Renal pelvis (tissue), 4 donors: ENCODE measurements around the gene SLC30A7. TPM values are rescaled to one million over a fixed set of nuclear protein-coding genes. Genes with fewer than 3 reads are reported as not detected.
A peak's percentile ranks its signal among the peaks of the same experiment; 100 is the strongest.
"Not testable (repeated sequence)": the region's sequence is repeated elsewhere in the genome, so short reads cannot be mapped to it uniquely, and the experiment has no call there.

Source experiments
- DNase-seq: peaks from one replicate; pipeline ENCODE4 v3.0.0-alpha.2; 2013
- polyA plus RNA-seq, 3 donors: library from polyadenylated mRNA; unstranded; fragments of 120-200 nt; gene quantifications; one replicate each; pipeline ENCODE4 v1.2.1, GENCODE V29; 2013; ENCODE audit not compliant: insufficient read length in 3 of 3

The SLC30A7 gene
- polyA plus RNA-seq, 3 donors = 13.4 to 20.9 (median 20.4) TPM

DNA sequence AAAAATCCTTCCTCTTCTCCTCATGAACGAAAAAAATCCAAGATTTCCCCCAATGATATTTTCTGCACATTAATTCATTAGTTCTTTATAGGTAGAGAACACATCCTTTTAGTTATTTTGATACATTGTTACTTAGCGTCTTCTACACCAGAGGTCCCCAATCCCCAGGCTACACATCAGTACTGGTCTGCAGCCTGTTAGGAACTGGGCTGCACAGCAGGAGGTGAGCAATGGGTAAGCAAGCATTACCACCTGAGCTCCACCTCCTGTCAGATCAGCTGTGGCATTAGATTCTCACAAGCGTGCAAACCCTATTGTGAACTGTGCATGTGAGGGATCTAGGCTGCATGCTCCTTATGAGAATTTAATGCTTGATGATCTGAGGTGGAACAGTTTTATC is 14.2 kb upstream of the SLC30A7 start:
- DNase-seq = no peak

DNA sequence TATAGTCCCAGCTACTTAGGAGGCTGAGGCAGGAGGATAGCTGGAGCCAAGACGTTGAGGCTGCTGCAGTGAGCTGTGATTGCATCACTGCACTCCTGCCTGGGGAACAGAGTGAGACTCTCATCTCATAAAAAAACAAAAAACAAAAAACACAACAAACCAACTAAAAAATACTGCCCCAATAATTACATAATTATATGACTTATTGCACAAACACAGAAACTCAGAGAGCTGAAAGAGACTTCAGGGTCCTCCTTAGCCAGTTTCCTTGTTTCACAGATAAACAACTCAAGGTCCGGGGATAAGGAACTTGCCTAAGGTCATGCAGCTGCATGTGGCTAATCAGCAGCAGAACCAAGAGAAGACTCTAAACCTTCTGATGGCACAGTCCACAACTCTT is 13.2 kb upstream of the SLC30A7 start:
- no peak for DNase-seq

DNA sequence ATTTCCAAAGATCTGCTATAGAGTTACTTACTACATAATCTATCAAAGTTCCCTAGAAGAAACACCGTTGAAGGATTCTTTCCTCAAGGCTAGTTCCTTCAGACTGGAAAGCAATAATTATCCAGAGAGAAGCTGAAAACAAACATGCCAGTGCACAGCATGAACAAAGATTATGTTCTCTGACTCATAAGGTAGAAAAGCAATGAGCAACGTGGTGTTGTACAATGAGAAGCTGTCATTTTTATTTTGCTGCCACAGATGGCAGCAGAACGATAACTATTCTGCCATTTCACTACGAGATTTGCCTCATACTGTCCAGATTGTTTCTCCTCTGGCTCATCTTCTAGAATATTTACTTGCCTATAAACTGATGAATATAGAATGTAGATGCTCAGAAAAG is 11.9 kb upstream of the SLC30A7 start:
- DNase-seq = no peak

DNA sequence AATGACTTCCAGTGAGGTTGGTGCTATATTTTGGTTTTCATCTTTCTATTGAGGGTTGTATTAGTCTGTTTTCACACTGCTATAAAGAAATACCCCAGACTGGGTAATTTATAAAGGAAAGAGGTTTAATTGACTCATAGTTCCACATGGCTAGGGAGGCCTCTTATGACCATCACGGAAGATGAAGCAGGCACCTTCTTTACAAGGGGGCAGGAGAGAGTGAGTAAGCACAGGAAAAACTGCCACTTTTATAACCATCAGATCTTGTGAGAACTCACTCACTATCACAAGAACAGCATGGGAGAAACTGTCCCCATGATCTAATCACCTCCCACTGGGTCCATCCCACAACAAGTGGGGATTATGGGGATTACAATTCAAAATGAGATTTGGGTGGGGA is 6.9 kb upstream of the SLC30A7 start:
- not testable (repeated sequence) for DNase-seq

DNA sequence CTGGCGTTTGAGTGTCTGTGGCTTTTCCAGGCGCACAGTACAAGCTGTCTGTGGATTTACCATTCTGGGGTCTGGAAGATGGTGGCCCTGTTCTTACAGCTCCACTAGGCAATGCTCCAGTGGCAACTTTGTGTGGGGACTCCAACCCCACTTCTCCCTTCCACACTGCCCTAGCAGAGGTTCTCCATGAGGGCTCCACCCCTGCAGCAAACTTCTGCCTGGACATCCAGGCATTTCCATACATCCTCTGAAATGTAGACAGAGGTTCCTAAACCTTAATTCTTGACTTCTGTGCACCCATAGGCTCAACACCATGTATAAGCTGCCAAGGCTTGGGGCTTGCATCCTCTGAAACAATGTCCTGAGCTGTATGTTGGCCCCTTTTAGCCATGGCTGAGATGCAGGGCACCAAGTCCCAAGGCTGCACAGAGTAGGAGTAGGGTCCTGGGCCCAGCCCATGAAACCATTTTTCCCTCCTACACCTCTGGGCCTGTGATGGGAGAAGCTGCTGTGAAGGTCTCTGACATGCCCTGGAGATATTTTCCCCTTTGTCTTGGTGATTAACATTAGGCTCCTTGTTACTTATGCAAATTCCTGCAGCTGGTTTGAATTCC is 5.9 kb upstream of the SLC30A7 start:
- DNase-seq = not testable (repeated sequence)

DNA sequence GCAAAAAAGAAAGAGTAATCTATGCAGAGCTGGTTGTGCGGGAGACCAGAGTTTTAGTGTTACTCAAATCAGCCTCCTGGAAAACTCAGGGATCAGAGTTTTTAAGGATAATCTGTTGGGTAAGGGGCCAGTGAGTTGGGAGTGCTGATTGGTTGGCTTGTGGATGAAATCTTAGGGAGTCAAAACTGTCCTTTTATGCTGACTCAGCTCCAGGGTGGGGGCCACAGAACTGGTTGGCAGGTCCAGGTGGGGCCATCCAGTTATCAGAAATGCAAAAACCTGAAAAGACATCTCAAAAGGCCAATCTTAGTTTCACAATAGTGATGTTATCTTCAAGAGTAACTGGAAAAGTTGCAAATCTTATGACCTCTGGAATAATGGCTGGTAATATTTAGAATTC is 4.5 kb upstream of the SLC30A7 start:
- no peak for DNase-seq

DNA sequence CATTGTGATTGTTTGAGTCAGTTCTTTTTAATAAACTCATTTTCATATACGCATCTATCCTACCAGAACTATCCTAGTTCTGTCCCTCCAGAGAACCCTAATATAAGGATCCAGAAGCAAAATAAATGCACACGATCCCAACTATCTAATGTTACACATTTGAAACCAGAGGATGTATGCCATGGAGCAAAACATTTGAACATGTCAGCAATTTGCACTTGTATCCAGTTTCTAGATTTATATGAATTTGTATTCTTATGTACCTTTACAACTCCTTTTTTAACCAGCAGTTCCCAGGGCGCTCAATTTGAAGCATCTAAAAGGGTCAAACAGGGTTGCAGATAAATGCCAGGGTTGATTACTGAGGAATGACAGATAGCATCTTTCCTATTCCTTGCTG is 3.3 kb upstream of the SLC30A7 start:
- no peak for DNase-seq

DNA sequence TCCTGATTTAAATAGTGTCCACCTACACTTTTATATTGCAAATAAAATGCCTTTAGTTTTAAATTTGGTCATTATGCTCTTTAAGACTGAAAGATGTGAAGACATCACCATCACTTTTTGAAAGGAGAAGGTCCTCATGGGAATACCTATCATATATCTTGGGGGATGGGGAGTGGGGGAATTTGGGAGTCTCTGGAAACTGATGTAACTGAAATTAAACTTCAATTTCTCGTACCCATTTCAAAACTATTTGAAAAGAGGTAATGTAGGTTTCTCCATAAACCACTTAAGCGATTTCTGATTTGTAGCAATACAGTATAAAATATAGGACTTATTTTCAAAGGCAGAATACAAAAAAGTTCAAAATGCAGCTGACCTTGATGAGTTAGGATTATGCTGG is 2.2 kb upstream of the SLC30A7 start:
- DNase-seq = no peak

DNA sequence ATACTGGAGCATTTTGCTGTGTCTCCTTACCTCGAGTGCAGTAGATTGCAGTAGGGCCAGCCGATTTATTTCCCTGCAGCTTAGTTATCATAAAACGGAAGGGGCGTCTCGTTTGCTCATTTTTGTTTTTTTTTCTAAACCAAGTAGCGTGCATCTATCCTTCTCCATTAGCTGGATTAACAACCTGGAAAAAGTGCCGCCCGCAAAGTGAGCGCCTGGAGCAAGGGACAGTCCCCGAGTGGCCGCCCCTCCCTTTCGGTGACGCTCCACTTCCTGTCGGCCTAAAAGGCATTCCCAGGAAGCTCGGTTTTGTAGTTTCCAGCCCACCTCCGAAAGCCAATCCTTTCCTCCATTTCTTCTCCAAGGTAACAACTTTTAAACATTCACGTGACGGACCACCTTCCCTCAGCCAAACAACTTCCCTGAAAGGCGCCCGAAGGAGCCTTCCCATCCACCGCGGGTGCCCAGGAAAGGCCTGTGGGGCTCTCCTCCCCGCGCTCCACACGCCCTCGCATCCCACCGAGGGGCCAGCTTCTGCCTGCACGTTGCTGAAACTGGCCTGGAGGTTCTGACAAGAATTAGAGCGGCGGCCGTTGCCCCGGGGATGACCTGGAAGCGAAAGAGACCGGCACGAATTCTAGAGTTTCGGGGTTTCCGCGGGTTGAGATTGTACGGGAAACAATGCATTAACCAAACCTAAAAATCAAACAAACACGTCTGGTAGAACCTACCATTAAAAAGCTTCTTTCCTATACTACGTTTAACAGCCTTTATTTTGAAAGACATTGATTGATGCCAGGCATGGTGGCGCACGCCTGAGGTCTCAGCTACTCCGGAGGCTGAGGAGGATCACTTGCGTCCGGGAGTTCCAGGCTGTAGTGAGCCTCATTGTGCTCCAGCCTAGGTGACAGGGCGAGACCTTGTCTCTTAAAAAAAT is 1.0 kb upstream of the SLC30A7 start, which contains the start of gene EXTL2:
Gene EXTL2 (minus strand): TSS at position 240 of the 937 bp plus-strand sequence. CDS start 6,085 bp downstream, outside the sequence.
- peak; percentile 95 for DNase-seq

DNA sequence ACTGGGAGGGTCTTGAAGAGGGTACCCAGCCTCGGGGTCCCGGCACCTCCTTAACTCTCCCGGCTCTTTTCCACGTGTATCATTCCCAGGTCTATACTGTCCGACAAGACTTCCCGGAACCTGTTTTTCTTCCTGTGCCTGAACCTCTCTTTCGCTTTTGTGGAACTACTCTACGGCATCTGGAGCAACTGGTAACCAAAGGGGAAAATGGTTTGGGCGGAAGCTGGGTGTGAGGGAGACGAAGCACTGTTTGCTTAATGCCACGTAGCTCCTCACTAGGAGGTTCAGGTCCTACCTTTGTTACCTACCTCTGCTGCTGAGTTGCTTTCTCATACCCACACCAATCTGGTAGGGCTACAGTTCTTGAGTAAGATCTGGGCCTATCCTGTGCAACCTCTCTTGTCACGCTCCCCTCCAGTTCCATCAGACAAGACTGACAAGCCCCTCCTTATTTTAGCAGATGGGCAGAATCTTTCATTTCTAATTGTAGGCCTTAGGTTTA is 642 bp downstream of the SLC30A7 start:
- peak; percentile 33 for DNase-seq

DNA sequence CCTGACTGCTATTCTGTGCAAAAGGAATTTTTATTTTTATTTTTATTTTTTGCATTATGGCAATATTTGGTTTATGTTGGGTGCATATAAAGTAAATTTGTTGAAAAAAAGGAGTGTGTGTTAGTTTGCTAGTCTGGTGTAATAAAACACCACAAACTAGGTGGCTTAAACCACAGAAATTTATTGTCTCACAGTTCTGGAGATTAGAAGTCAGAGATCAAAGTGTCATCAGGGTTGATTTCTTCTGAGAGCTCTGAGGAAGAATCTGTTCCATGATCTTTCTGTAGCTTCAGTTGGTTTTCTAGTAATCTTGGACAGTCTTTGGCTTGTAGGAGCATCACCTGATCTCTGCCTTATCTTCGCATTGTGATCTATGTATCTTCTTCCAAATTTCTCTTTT is 6.5 kb downstream of the SLC30A7 start:
- DNase-seq = no peak

DNA sequence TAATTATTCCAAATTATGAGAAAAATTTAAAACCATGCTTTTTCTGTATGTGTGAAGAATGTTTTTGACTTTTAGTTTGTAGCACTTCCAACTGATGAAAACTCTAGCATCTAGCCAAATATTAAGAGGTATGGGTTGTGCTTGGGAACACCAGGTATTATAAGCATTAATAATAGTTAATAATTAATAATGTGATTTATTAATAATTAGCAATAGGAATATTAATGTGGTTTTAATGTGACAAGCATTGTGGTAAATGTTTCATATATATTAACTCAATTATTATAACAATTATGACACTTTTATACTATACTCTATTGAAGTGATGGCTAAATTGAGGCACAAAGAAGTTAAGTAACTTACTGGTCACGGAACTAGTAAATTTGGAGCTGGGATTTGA is 7.9 kb downstream of the SLC30A7 start:
- no peak for DNase-seq

DNA sequence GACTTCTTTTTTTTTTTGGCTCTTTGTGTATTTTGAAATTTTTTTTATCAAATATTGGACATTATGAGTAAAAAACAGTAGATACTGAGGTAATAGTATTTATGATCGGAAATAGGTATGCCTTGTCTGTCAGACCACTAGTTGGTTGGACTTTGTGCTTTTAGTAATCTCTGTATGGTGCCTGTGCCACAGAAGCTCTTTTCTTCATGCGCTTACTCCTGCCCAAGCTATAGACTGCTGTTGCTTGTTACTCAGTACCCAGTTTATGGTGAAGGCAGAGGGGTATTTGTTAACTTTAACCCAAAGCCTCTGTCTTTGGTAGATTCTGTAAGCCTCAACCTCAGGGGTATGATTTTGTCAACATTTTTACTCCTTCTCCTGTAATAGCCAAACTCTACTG is 8.6 kb downstream of the SLC30A7 start:
- DNase-seq = no peak

DNA sequence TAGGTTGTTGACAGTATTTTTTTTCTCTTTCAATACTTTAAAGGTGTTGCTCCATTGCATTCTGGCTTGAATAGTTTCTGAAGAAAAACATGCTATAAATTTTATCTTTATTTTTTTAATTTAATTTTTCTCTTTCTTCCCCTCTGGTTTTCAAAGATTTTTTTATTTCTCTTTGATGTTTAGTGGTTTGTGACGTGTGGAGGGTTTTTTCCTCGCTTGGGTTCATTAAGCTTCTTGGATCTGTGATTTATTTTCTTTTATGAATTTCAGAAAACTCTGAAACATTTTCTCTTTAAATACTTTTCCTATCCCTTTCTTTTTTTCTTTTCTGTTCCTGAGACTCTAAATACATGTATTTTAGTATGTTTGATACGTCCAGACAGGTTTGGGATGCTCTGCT is 9.3 kb downstream of the SLC30A7 start:
- DNase-seq = no peak

DNA sequence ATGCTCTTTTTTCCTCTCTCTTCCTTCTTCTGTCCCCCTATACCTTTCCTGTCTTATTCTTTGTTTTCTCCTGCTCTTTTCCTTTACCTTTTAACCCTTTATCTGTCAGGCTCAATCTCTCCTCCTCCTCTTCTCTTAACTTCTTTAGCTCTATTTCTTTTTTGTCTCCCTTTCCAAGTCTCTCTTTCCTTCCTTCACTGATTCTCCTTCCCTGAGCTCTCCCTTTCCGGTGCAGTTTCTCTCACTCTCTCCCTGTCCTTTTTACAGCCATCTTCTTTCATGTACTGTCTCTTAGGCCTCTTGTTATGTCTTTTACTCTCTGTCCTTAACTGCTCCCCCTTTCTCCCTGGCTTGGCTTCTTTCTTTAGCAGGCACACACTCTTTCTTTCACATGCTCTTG is 12.0 kb downstream of the SLC30A7 start:
- no peak for DNase-seq

DNA sequence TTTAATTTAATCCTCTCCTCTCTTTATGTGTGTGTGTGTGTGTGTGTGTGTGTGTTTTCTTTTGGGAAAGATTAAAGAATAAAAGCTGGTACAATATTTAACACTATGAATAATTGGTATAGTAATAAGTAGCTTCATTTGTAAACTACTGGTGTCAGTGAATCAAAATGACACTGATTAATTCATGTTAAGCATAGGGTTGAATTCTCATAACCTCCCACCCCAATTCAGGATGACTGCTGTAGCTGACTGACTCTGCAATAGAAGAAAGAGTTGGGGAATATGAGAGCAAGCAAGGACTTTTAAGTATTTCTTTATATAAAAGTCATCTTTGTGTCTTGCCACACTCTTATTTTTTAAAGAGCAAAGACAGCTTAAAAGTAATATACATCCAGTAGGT is 13.1 kb downstream of the SLC30A7 start:
- no peak for DNase-seq

DNA sequence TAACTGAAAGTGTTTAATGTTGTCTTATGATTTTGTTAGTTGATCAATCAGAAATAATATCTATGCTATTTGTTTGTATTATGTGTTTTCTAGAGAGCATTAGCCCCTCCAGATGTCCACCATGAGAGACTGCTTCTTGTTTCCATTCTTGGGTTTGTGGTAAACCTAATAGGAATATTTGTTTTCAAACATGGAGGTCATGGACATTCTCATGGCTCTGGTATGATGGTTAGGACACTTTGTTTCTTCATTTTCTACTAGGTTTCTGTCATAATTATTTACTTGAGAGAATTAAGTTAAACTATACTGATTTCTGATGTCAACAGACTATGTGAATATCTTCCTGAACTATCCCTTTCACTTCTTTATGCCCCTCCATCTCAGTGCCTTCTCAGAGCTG is 16.1 kb downstream of the SLC30A7 start:
- DNase-seq = no peak

DNA sequence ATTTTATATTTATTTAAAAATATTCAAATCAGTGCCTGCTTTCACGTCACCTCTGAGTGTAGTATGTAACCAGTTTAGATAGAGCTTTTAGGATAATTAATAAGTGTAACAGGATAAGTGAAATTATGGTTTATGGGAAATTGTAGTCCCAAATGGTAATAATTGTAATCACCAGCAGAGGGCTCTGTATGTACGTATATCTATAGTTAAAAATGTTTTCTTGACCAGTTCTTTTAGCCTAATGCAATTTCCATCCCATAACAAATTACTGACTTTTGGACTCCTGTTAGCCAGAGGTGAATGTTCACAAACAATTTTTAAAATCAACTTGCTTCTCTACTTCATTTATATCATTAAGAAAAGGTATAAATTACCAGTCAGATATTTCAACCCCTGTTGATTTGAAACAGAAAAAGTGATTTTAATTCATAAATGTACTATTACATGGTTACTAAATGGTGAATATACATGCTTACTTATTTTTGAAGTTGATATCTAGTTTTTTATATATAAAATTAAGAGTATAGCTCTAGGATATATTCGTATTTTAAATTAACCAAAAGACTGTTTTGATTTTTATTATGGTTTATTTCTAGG is 25.3 kb downstream of the SLC30A7 start:
- peak; percentile 42 for DNase-seq

DNA sequence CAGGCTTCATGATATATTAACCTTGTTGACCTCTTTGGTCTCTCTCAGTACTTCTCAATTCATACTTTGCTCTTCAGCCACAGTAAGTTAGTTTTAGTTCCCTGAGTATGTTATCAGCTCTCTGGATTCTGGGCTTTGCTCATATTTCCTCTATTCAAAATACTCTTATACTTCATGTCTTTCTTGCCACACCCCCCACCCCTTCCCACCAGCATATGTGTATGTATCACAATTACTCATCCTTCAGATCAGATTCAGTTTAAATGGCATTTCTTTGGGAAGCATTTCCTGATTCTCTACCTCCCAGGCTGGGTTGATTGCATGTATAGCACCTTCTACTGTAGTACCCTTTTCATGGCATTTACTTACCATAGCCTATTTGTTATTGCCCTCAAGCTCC is 28.3 kb downstream of the SLC30A7 start:
- no peak for DNase-seq

DNA sequence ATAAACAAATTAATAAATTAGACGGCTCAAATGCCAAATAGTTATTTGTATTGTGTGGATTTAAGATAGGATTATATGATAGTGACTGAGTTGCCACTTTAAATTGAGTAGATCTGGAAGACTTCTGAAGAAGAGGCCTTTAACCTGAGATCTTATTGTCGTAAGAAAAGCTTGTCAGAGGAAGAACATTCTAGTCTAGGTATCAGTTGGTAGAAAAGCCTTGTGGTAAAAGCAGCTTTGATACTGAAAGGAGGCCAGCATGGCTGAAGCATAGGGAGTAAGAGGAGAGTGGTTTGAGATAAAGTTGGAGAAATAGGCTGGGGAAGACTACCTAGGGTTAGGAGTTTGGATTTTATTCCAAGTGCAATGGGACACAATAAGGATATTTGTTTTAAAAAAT is 29.1 kb downstream of the SLC30A7 start:
- DNase-seq = no peak

DNA sequence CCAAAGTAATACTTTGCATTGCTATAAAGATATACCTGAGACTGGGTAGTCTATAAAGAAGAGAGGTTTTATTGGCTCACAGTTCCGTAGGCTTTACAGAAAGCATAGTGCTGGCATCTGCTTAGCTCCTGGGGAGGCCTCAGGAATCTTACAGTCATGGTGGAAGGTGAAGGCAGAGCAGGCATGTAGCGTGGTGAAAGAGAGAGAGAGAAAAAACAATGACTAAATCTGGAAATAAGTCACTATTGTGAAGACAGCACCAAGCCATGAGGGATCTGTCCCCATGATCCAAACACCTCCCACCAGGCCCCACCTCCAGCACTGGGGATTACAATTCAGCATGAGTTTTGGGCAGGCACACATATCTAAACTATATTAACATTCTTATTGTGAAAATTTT is 30.4 kb downstream of the SLC30A7 start:
- no peak for DNase-seq

DNA sequence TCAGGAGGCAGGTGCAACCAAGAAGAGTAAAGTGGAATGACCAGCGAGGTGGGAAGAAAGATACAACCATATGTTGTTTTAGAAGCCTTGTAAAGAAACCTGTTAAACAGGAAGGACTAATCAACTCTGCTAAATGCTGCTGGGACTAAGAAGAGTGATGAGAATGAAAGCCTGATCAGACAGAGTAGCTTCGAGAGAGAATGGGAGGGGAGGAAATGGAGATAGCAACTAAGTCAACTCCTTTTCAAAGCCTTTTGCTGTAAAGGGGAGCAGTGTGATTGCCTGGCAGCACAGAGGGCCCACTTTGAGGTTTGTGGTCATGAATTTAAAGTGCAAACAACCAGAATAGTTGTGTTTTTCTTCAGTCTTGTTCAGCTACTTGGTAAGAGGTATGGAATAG is 31.4 kb downstream of the SLC30A7 start:
- DNase-seq = no peak

DNA sequence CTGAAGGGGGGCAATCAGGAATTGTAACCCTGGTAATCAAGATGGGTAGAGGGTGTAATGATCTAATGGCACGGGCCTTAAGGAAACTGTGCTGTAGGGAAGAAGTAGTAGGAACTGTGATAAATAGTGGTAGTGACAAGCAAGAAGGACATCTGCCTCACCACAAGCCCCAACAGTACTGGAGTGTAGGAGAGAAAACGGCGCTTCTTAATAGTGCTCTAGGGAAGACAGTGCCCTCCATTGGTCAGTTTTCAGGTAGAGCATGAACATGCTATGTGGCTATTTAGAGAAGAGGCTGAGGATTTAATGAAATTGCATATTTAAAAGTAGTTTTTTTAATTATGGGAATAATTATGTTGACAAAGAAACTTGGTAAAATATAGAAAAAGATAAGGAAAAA is 32.2 kb downstream of the SLC30A7 start:
- DNase-seq = no peak
